Neural cell (in vitro differentiated cells): Measurements from ENCODE around the gene NOL9.
A peak's percentile ranks its signal among the peaks of the same experiment; 100 is the strongest.

Experiments used
- CTCF ChIP-seq: fragments of 450-650 bp; IDR thresholded peaks from 2 replicates; pipeline ENCODE4 v1.5.1; 2014; ENCODE audit warnings: antibody characterized with exemption, mild to moderate bottlenecking, moderate library complexity; ENCODE audit not compliant: poor library complexity, severe bottlenecking
- EP300 ChIP-seq: fragments of 450-650 bp; conservative IDR thresholded peaks from 2 replicates; pipeline ENCODE4 v1.6.1; 2014; ENCODE audit warnings: antibody characterized with exemption, mild to moderate bottlenecking, moderate library complexity; ENCODE audit not compliant: poor library complexity, severe bottlenecking
- EZH2 ChIP-seq: fragments of 200-600, 300-800 bp; shearing (Covaris generic), sonication (generic); IDR thresholded peaks from 2 replicates; pipeline ENCODE4 v1.6.1; 2014; ENCODE audit warnings: antibody characterized with exemption, low read length, borderline replicate concordance, mild to moderate bottlenecking; ENCODE audit not compliant: insufficient read depth, poor library complexity, severe bottlenecking
- POLR2AphosphoS5 ChIP-seq: IDR thresholded peaks from 2 replicates; pipeline ENCODE4 v1.6.1; 2012
- TAF1 ChIP-seq: IDR thresholded peaks from 2 replicates; pipeline ENCODE4 v1.6.1; 2012; ENCODE audit warnings: low read depth

- TF ChIP-seq CTCF, result peak; percentile 6
- no peak for TF ChIP-seq EZH2
- no peak for TF ChIP-seq TAF1
- TF ChIP-seq POLR2AphosphoS5, result no peak
- TF ChIP-seq EP300, result peak; percentile 14
Observed at GRCh38 chr1:6601923-6602668, 47.8 kb upstream of the NOL9 start.
